ENCODE measurements around the gene LAMA1. TPM values are rescaled to one million over a fixed set of nuclear protein-coding genes. Genes with fewer than 3 reads are reported as not detected.

The LAMA1 gene
- total and polyA plus RNA-seq, 2 of the 4 experiments (the other 2 are of a cell fraction), result 10.9 to 15.5 TPM

- H2AK9ac ChIP-seq (replicated peaks; ENCODE audit: low read depth, low read length, poor library complexity), result no peak overlapping the region
- ATAC-seq (ENCODE audit: low read depth), result no peak
- ChIA-PET CTCF (no interaction called here), POLR2A (ENCODE audit: unreplicated experiment) (no interaction called here)
- DNase-seq, result no peak
- H4K5ac ChIP-seq (ENCODE audit: low read depth, low read length), result no peak overlapping the region
- no peak overlapping the region for H3K4me2 ChIP-seq (ENCODE audit: low read depth, low read length)
- peaks cover 0 to 5% of the 10 kb centered on the region in 2 experiments; a peak in 1 of 4 replicates for H3K79me1 ChIP-seq (ENCODE audit: low read depth in 1 of 2, low read length in 2 of 2)
- H4K91ac ChIP-seq (ENCODE audit: insufficient read depth, low read depth, low read length), result no peak overlapping the region
- H2AFZ ChIP-seq (replicated peaks; ENCODE audit: low read length, poor library complexity), result no peak overlapping the region
- H4K8ac ChIP-seq (ENCODE audit: low read depth in 2 of 2, low read length in 2 of 2), result no peak overlapping the region
- H3K9me3 ChIP-seq (ENCODE audit: control insufficient read depth, insufficient read depth, low read length), result no peaks in the 10 kb centered on the region
- no peak overlapping the region for H3K4ac ChIP-seq (ENCODE audit: low read depth, low read length)
- no peaks in the 10 kb centered on the region for H3K9me1 ChIP-seq (ENCODE audit: insufficient read depth, low read length)
- no peak overlapping the region for H2AK5ac ChIP-seq (ENCODE audit: low read depth, low read length)
- no peak overlapping the region for H3K27ac ChIP-seq (ENCODE audit: insufficient read depth, low read length)
- no peak overlapping the region for H2BK5ac ChIP-seq (ENCODE audit: low read depth, low read length, poor library complexity, severe bottlenecking)
- H2BK15ac ChIP-seq (ENCODE audit: low read depth, low read length), result no peak overlapping the region
- no peak overlapping the region for H3K14ac ChIP-seq (replicated peaks; ENCODE audit: low read depth, low read length)
- BruUV-seq (replicated peaks), result no TSS peak
- no peak overlapping the region for H2BK20ac ChIP-seq (ENCODE audit: low read depth, low read length)
- dilution Hi-C loops (cut with HindIII; ENCODE audit: low sequenced_read_pairs, unreplicated experiment), result no loop called here
- no peaks in the 10 kb centered on the region for H3K27me3 ChIP-seq (ENCODE audit: control insufficient read depth, insufficient read depth, low read length)
- no peak overlapping the region for H3K9ac ChIP-seq (ENCODE audit: low read depth, low read length)
- WGBS, 2 experiments (ENCODE audit: extremely low coverage in 2 of 2, insufficient read length in 1 of 2), result no CpG with 5 or more reads among the region's 3 CpGs
- no peak overlapping the region for H3K23ac ChIP-seq (ENCODE audit: low read depth, low read length)
- intact Hi-C loops (cut with micrococcal nuclease), result no loop called here
- H3K4me1 ChIP-seq (ENCODE audit: control insufficient read depth, insufficient read depth, low read length), result peaks cover 8% of the 10 kb centered on the region
- in situ Hi-C loops (cut with MboI; ENCODE audit: low sequenced_read_pairs), result no loop called here
- TF ChIP-seq MAZ (IDR thresholded peaks at IDR 0.05; ENCODE audit: borderline replicate concordance, low read depth, low read length) (no peak), USF2 (IDR thresholded peaks at IDR 0.05; ENCODE audit: low read depth, low read length) (no peak)
- H3K36me3 ChIP-seq (ENCODE audit: control insufficient read depth, insufficient read depth, low read length), result peaks cover 7% of the 10 kb centered on the region
- H4K20me1 ChIP-seq (ENCODE audit: insufficient read depth, low read length), result no peaks in the 10 kb centered on the region
- H2BK120ac ChIP-seq (ENCODE audit: low read depth, low read length), result no peak overlapping the region
- H3K18ac ChIP-seq (ENCODE audit: low read depth, low read length), result no peak overlapping the region
- no peak overlapping the region for H3K4me3 ChIP-seq (ENCODE audit: insufficient read depth, low read depth, low read length)
- no peak overlapping the region for H3K56ac ChIP-seq (ENCODE audit: extremely low read depth, insufficient read depth, low read length)
Measured at GRCh38 chr18:7032537-7032936, 85.1 kb downstream of the LAMA1 start.
